ENCODE measurements around the gene ALG6.
"Not testable (repeated sequence)": the region's sequence is repeated elsewhere in the genome, so short reads cannot be mapped to it uniquely, and the experiment has no call there.

The ALG6 gene

GRCh38 chr1:63466759-63467158, 99.3 kb downstream of the ALG6 start:
- no peak for TF ChIP-seq ZNF274 (IDR thresholded peaks at IDR 0.05; ENCODE audit: low read depth, low read length)
- no peak for TF ChIP-seq SUZ12 (IDR thresholded peaks at IDR 0.05; ENCODE audit: extremely low read depth, insufficient read depth, insufficient read length)
- no peak for TF ChIP-seq YY1 (IDR thresholded peaks at IDR 0.05; ENCODE audit: insufficient read depth, insufficient read length)

GRCh38 chr1:63468683-63469082, 101.3 kb downstream of the ALG6 start:
- H3K27me3 ChIP-seq (ENCODE audit: insufficient read depth, insufficient read length); H3K4me3 ChIP-seq (ENCODE audit: insufficient read length, low read depth); DNase-seq (ENCODE audit: low read depth, low spot score); H3K4me1 ChIP-seq (ENCODE audit: insufficient read depth, insufficient read length); H3K36me3 ChIP-seq (ENCODE audit: insufficient read depth, insufficient read length, low read length); H3K9ac ChIP-seq (ENCODE audit: insufficient read length, low read depth): not testable (repeated sequence)
- peaks cover 25% of the 10 kb centered on the region for H3K9me3 ChIP-seq (ENCODE audit: insufficient read depth, low read length)

More at GRCh38 chr1:63466759-63467158, 99.3 kb downstream of the ALG6 start:
- Histone ChIP-seq H3K4me1 (ENCODE audit: insufficient read depth, insufficient read length) (no peaks in the 10 kb centered on the region), H3K4me3 (ENCODE audit: insufficient read length, low read depth) (no peak overlapping the region), H3K9ac (ENCODE audit: insufficient read length, low read depth) (no peak overlapping the region), H3K27me3 (ENCODE audit: insufficient read depth, insufficient read length) (no peaks in the 10 kb centered on the region), H3K36me3 (ENCODE audit: insufficient read depth, insufficient read length, low read length) (peaks cover 2% of the 10 kb centered on the region), H3K9me3 (ENCODE audit: insufficient read depth, low read length) (peaks cover 33% of the 10 kb centered on the region)
- DNase-seq (ENCODE audit: low read depth, low spot score), result no peak

- H3K9ac ChIP-seq (ENCODE audit: insufficient read length, low read depth), result no peak overlapping the region
- H3K4me1 ChIP-seq (ENCODE audit: insufficient read depth, insufficient read length), result no peaks in the 10 kb centered on the region
- no peaks in the 10 kb centered on the region for H3K27me3 ChIP-seq (ENCODE audit: insufficient read depth, insufficient read length)
- H3K36me3 ChIP-seq (ENCODE audit: insufficient read depth, insufficient read length, low read length), result peaks cover 12% of the 10 kb centered on the region
- no peak for DNase-seq (ENCODE audit: low read depth, low spot score)
- H3K4me3 ChIP-seq (ENCODE audit: insufficient read length, low read depth), result no peak overlapping the region
- TF ChIP-seq SUZ12 (IDR thresholded peaks at IDR 0.05; ENCODE audit: extremely low read depth, insufficient read depth, insufficient read length) (no peak), YY1 (IDR thresholded peaks at IDR 0.05; ENCODE audit: insufficient read depth, insufficient read length) (no peak), ZNF274 (IDR thresholded peaks at IDR 0.05; ENCODE audit: low read depth, low read length) (no peak)
- H3K9me3 ChIP-seq (ENCODE audit: insufficient read depth, low read length), result peaks cover 18% of the 10 kb centered on the region
These were observed 108.3 kb downstream of the ALG6 start for GRCh38 chr1:63475761-63476160.

- TF ChIP-seq YY1 (IDR thresholded peaks at IDR 0.05; ENCODE audit: insufficient read depth, insufficient read length) (no peak), SUZ12 (IDR thresholded peaks at IDR 0.05; ENCODE audit: extremely low read depth, insufficient read depth, insufficient read length) (no peak), ZNF274 (IDR thresholded peaks at IDR 0.05; ENCODE audit: low read depth, low read length) (no peak)
- Histone ChIP-seq H3K9ac (ENCODE audit: insufficient read length, low read depth) (no peak overlapping the region), H3K36me3 (ENCODE audit: insufficient read depth, insufficient read length, low read length) (peaks cover 9% of the 10 kb centered on the region), H3K9me3 (ENCODE audit: insufficient read depth, low read length) (peaks cover 3% of the 10 kb centered on the region; the same call in 1 of the 2 replicates), H3K4me3 (ENCODE audit: insufficient read length, low read depth) (no peak overlapping the region), H3K27me3 (ENCODE audit: insufficient read depth, insufficient read length) (no peaks in the 10 kb centered on the region), H3K4me1 (ENCODE audit: insufficient read depth, insufficient read length) (no peaks in the 10 kb centered on the region)
- no peak for DNase-seq (ENCODE audit: low read depth, low spot score)
These were observed 112.6 kb downstream of the ALG6 start for GRCh38 chr1:63480057-63480456.

- H3K27me3 ChIP-seq (ENCODE audit: insufficient read depth, insufficient read length), result no peaks in the 10 kb centered on the region
- no peak overlapping the region for H3K4me3 ChIP-seq (ENCODE audit: insufficient read length, low read depth)
- peaks cover 10% of the 10 kb centered on the region for H3K36me3 ChIP-seq (ENCODE audit: insufficient read depth, insufficient read length, low read length)
- TF ChIP-seq ZNF274 (IDR thresholded peaks at IDR 0.05; ENCODE audit: low read depth, low read length), result no peak
- no peak for TF ChIP-seq SUZ12 (IDR thresholded peaks at IDR 0.05; ENCODE audit: extremely low read depth, insufficient read depth, insufficient read length)
- TF ChIP-seq YY1 (IDR thresholded peaks at IDR 0.05; ENCODE audit: insufficient read depth, insufficient read length), result no peak
- H3K4me1 ChIP-seq (ENCODE audit: insufficient read depth, insufficient read length), result no peaks in the 10 kb centered on the region
- no peaks in the 10 kb centered on the region for H3K9me3 ChIP-seq (ENCODE audit: insufficient read depth, low read length)
- no peak overlapping the region for H3K9ac ChIP-seq (ENCODE audit: insufficient read length, low read depth)
- no peak for DNase-seq (ENCODE audit: low read depth, low spot score)
These were observed 119.2 kb downstream of the ALG6 start for GRCh38 chr1:63486629-63487028.

GRCh38 chr1:63487336-63488065, 120.1 kb downstream of the ALG6 start:
- Histone ChIP-seq H3K4me1 (ENCODE audit: insufficient read depth, insufficient read length) (no peaks in the 10 kb centered on the region), H3K9ac (ENCODE audit: insufficient read length, low read depth) (no peak overlapping the region), H3K9me3 (ENCODE audit: insufficient read depth, low read length) (no peaks in the 10 kb centered on the region), H3K4me3 (ENCODE audit: insufficient read length, low read depth) (no peak overlapping the region), H3K36me3 (ENCODE audit: insufficient read depth, insufficient read length, low read length) (peaks cover 10% of the 10 kb centered on the region), H3K27me3 (ENCODE audit: insufficient read depth, insufficient read length) (no peaks in the 10 kb centered on the region)
- TF ChIP-seq SUZ12 (IDR thresholded peaks at IDR 0.05; ENCODE audit: extremely low read depth, insufficient read depth, insufficient read length), result no peak
- DNase-seq (ENCODE audit: low read depth, low spot score), result no peak

Data from NT2/D1 (cell line).